ENCODE data around the gene RNF31.

Gene RNF31

DNA sequence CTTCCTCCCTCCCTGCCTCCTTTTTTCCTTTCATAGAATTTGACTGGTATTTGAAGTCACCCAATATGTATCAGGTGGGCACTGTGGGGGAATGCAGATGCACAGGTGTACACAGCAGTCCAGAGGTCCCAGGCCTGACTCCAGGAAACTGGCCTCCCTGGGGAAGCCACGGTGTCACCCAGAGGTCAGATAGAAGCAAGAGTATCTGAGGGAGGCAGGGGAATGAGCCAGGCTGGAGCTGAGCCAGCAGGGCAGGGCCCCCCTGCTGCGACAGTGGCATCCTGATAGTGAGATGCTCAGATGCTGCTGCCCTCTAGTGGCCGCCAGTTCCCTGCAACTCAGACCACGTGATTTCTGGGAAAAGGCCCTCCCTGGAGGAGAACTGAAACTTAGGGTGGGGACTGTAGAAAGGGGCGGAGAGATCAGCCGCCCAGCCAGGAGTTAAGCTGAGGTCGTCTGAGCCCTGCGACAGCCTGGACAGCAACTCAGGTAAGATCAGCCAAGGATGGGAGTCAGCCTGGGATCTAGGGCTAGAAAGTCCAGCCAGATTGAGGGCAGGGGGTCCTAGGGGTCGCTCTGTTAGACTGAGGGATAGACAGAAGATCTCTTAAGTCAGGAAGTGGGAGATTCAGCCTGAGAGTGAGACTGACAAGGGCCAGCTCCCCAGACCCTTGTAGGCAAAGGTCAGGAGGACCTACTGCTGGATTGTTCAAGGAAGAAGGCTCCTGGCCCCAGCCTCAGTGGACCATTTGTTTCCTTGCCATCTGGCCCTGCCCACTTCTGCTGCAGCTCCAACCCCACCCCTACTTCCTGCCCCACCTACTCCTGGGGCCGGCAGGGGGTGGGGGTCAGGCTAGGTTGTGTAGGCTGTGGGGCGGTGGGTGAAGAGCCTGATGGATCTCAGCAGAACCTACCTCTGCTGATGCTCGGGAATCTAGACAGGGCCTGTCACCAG lies 13.8 kb downstream of the RNF31 start, which contains the start of gene IRF9:
Gene IRF9, plus strand, starts transcription at position 416 of the 955 bp plus-strand sequence. CDS start 880 bp downstream, outside the sequence.
- DNase-seq = peak; percentile 99

DNA sequence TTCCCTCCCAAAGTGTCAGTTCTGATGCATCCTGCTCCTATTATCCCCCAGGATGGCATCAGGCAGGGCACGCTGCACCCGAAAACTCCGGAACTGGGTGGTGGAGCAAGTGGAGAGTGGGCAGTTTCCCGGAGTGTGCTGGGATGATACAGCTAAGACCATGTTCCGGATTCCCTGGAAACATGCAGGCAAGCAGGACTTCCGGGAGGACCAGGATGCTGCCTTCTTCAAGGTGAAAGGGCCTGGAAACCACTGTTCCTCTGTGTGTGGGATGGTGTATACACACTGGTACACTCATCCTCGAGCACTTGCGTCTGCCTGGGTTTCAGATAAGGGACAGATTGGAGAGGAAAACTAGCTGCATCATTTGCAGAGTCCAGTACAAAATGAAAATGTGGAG lies 14.8 kb downstream of the RNF31 start:
- DNase-seq = no peak

GRCh38 chr14:24164518-24164991 lies 17.3 kb downstream of the RNF31 start:
- no peak for DNase-seq

DNA sequence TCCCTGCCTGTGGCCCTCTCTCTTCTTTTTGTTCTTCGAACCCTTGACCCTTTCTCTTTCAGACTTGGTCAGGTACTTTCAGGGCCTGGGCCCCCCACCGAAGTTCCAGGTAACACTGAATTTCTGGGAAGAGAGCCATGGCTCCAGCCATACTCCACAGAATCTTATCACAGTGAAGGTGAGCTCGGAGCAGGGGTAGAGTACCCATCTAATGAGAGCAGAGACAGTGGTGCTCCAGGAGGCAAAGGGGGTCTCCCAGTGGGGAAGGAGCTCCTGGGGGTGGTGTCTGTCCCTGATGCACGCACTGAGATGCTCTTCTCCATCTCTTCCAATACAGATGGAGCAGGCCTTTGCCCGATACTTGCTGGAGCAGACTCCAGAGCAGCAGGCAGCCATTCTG lies 18.5 kb downstream of the RNF31 start:
- DNase-seq = no peak

- DNase-seq = no peak
These were observed 20.3 kb downstream of the RNF31 start for GRCh38 chr14:24167469-24168114.

DNA sequence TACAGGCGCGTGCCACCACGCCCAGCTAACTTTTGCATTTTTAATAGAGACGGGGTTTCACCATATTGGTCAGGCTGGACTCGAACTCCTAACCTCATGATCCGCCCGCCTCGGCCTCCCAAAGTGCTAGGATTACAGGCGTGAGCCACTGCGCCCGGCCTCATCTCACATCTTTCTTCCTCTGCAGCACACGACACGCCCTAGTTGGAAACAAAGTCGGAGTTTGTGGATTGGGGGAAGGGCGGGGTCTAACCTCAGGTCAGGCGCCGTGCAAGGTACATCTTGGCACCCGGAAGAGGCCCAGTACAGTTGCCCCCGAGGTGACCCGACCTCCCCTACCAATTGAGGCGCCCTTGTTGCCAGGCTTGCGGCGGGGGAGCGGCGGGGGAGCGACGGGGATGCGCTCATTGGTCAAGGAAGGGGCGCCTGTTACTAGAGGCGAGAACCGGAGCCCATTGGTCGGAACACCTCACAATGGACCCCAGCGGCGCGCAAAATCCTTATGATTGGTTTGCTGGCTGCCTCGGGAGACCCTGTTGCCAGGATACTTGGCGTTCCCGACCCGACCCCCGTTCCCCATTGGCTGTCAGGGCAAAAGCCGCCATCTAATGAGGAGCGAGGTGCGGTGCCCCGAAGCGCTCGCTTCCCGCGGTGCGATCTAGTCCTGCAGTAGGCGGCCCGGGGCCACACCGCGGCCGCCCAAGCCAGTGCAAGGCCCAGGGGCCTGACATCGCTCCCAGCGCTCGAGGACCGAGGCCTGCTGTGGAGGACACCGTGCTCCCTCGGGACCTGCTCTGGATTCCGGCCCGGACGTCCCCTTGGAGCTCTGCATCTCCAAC lies 24.3 kb downstream of the RNF31 start, which contains the start of gene REC8:
Gene REC8, plus strand, starts transcription at position 659 of the 839 bp plus-strand sequence. CDS start 473 bp downstream, outside the sequence.
- peak; percentile 51 for DNase-seq

GRCh38 chr14:24172261-24172860 lies 25.1 kb downstream of the RNF31 start:
- no peak for DNase-seq

DNA sequence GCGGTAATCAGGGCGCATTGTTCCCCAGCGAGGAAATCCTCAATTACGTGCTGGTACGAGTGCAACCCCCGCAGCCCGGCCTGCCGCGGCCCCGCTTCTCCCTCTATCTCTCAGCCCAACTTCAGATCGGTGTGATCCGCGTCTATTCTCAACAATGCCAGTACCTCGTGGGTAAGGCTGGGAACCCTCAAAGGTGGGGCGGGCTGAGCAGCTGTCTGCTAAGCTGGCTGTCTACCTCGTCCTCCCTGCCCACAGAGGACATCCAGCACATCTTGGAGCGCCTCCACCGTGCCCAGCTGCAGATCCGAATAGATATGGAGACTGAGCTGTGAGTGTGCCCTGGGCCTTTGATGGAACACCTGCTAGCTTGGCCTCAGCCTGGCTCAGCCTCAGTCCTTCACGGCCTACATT lies 25.6 kb downstream of the RNF31 start:
- DNase-seq = no peak

GRCh38 chr14:24176599-24176998 lies 29.3 kb downstream of the RNF31 start:
- DNase-seq = no peak

GRCh38 chr14:24177041-24177825 lies 29.9 kb downstream of the RNF31 start:
- DNase-seq = no peak

DNA sequence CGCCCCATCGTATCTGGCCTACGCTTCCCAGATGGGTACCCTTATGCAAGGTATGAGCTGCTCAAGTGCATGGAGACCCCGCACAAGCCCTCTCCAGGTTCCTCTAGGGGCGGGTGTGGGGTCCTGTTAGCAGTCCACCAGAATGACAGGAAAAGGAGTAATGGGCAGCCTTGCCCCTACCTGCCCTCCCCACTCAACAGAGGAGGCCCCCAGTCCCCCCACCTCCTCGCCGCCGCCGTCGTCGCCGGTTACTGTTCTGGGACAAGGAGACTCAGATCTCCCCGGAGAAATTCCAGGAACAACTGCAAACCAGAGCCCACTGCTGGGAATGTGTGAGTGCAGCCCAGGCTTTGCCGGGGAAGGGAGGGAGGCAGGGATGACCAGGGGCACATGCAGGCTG lies 30.6 kb downstream of the RNF31 start:
- no peak for DNase-seq

DNA sequence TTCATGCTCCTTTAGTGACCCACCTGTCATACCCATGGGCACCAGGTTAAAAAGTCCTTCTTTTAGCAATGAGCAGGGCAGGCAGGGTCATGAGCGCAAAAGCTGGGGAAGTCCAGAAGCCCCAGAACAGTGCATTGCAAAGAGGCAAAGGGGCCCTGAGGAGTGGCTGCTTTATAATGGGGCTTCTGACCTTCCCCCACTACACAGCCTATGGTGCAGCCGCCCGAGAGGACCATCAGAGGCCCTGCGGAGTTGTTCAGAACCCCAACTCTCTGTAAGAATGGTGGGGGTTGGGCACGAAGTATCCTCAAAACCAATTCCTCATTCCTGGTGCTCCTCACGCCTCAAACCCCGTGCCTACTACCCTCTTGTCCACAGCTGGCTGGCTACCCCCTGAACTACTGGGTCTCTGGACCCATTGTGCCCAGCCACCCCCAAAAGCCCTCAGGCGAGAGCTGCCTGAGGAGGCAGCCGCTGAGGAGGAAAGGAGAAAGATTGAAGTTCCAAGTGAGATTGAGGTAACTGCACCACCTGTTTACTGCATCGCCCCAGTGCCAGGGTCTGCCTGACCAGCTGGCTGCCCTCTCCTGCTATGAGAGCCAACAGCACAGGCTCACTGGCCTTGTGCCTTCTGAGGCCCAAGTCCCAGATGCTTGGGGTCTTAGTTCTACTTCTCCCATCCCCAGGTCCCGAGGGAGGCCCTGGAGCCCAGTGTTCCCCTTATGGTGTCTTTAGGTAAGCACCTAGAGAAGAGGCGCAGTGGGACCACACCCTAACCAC lies 31.3 kb downstream of the RNF31 start:
- no peak for DNase-seq

DNA sequence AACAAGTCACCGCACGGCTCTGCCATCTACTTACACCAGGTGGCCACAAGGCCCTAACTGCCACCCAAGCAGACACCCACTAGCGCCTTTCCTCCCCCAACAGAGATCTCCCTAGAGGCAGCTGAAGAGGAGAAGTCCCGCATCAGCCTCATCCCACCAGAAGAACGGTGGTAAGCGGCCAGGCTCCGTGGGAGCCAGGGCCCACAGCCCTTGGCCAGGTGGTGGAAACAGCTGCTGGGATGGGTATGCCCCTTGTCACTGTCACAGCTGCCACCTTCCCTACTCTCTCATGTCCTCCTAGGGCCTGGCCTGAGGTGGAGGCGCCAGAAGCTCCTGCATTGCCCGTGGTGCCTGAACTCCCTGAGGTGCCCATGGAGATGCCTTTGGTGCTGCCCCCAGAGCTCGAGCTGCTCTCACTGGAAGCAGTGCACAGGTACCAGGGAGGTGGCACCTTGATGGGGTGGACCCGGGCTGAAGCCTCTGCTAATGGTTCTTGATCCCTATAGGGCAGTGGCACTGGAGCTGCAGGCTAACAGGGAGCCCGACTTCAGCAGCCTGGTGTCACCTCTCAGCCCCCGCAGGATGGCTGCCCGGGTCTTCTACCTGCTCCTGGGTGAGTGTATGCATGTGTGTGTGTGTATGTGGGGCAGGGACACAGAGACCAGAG lies 32.1 kb downstream of the RNF31 start:
- DNase-seq = no peak

DNA sequence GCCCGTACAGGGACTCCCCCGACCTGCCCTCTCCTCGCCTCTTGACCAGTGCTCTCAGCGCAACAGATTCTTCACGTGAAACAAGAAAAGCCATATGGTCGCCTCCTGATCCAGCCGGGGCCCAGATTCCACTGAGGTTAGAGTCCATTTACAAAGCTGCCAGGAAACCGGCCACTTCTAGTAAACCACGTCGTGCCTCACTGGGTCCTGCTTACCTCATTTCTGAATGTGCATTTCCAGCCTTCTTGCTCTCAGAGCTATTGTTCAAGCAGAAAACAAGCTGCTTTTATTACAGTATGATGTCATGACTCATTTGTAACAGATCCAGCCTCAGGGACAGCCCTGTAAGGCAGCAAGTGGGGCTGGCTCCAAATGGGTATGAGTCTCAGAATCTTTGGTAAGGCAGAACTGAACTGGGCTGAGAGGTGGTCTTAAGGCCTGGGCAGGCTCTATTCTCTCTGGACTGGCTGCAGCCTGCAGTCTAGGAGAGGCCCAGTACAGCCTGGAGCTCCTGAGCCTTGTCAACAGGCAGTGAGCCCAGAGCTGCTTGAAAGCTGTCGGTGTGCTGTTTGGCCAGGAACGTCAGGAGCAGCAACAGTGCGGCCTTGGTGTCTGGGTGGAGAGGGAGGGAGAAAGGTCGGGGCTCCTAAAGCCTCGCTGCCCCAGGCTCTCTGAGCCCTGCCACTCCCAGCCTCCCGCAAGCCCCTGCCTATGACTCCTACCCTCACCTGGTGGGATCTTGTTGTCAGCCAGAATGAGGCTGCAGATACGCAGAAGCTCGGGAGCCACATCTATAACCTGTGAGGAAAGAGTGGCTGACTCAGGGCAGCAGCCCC lies 32.9 kb downstream of the RNF31 start:
- no peak for DNase-seq

DNA sequence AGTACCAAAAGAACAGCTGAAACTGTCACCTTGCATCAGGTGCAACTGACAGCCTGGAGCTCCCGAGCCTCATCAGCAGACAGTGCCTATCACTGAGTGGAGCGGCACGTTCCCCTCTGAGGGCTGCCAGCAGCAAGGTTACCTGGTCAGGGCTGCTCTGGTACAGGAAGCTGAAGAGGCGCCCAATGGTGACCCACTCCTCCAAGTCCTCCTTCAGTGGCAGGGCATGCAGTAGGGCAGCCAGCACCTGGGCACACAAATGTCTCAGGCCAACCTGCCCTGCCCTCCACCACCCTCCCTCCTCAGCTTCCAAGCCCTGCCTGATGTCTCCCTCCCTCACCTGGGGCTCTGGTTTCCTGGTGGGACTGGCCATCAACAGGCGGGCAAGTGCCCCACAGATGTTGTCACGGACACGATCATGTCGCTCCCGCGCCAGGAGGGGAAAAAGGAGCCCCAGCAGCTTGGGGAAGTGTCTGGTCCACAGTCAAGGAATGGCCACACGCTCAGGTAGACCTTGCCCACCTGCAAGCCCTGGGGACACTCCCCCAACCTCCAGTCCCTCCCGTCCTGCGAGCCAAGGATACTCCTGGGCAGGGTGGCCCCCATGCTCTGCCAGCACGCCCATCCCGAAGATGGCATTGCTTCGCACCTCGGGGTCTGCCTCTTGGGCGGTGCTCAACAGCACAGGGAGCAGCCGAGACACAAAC lies 34.2 kb downstream of the RNF31 start:
- no peak for DNase-seq

DNA sequence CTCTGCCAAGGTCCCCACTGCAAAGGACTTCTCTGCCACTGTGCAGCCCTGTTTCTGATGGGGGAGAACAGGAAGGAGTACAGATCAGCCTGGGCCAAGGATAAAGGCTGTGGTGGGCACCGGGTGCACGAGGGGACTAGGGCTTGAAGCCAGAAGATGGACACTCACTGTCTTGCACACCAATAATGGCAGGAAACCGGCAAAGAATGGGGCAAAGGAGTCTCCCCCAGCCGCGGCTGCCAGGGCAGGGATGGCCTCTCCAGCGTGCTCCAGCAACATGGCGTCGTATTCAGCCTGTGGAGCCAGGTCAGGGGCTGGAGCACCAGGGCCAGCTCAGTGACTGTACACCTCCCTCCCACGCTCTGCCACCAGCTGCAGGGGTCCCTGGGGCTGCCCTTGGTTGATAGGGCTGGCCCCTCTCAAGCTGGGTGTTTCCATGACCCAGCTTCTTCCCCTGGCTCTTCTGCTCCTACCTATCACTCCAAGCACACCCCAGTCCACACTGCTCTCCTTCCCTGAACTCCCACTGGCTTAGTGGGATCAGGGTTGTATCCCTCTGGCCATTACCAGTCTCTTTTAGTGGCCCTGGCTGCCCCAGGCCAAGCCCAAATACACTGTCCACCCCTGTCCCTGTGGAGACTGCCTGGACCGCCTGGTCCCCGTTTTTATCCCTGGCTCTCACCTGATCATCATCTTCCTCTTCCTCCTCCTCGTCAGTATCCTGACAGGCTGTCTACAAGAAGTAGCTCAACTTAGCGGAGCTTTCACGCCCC lies 35.0 kb downstream of the RNF31 start:
- DNase-seq = no peak

DNA sequence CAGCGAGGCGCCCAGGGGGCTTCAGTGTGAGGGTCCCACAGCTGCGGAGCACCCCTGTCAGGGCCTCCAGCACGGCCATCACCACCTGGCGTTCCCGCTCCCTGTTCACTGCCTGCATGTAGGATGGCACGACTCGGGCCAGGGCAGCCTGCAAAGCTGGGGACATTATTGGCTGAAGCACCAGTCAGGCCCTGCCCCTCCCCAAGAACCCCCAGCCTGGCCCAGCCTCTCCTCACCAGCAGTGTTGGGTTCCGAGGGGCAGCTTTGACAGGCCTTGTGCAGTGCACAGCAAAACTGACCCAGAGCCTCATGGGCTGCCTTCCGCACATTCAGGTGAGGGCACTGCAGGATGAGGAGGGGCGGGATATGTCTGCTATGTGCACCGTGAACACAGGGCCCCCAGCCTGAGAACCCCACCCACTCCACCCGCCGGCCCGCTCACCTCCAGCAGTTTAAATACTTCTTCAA lies 35.8 kb downstream of the RNF31 start:
- DNase-seq = no peak

Measured in activated CD4-positive, alpha-beta T cell treated with anti-CD3 and anti-CD28 coated beads for 1 hour (primary cell).